NCI-H526 treated with DMSO at 0.1 percent for 48 hours (cell line): ENCODE results near the gene OCRL.

Experiments used
- DNase-seq: peaks from one replicate; lab custom pipeline; 2025; lab: John Stamatoyannopoulos, UW

The OCRL gene

GRCh38 chrX:129540068-129540653 is at the start of gene OCRL:
OCRL (plus strand) TSS chrX:129540259; CDS start chrX:129540440, 181 bp downstream.
- DNase-seq: peak; percentile 38

- DNase-seq: no peak
Observed at GRCh38 chrX:129490330-129490729, 49.7 kb upstream of the OCRL start.

GRCh38 chrX:129493643-129494042 is 46.4 kb upstream of the OCRL start:
- no peak for DNase-seq

GRCh38 chrX:129494887-129495286 is 45.2 kb upstream of the OCRL start:
- no peak for DNase-seq

GRCh38 chrX:129495900-129496299 is 44.2 kb upstream of the OCRL start:
- DNase-seq: no peak

- no peak for DNase-seq
Observed at GRCh38 chrX:129496625-129497024, 43.4 kb upstream of the OCRL start.

- DNase-seq: no peak
Observed at GRCh38 chrX:129497146-129497843, 42.8 kb upstream of the OCRL start.

- DNase-seq: no peak
Observed at GRCh38 chrX:129510331-129510730, 29.7 kb upstream of the OCRL start.

- no peak for DNase-seq
Observed at GRCh38 chrX:129511689-129512088, 28.4 kb upstream of the OCRL start.

GRCh38 chrX:129512409-129512808 is 27.6 kb upstream of the OCRL start:
- DNase-seq: no peak

GRCh38 chrX:129516402-129516801 is 23.7 kb upstream of the OCRL start:
- no peak for DNase-seq

- DNase-seq: no peak
Observed at GRCh38 chrX:129520151-129520550, 19.9 kb upstream of the OCRL start.

GRCh38 chrX:129522184-129523078 is 17.6 kb upstream of the OCRL start:
- DNase-seq: no peak

GRCh38 chrX:129523079-129523911 is 16.8 kb upstream of the OCRL start, which contains the start of gene SMARCA1:
SMARCA1 (minus strand) TSS chrX:129523490; CDS start chrX:129523370, 120 bp downstream.
- DNase-seq: no peak

- no peak for DNase-seq
Observed at GRCh38 chrX:129524250-129524850, 15.7 kb upstream of the OCRL start.

- DNase-seq: no peak
Observed at GRCh38 chrX:129525162-129525561, 14.9 kb upstream of the OCRL start.

GRCh38 chrX:129525896-129526295 is 14.2 kb upstream of the OCRL start:
- no peak for DNase-seq

- no peak for DNase-seq
Observed at GRCh38 chrX:129529685-129530281, 10.3 kb upstream of the OCRL start.

- DNase-seq: no peak
Observed at GRCh38 chrX:129530410-129530809, 9.6 kb upstream of the OCRL start.

GRCh38 chrX:129531132-129531531 is 8.9 kb upstream of the OCRL start:
- no peak for DNase-seq
